Progenitor cell of endocrine pancreas (in vitro differentiated cells): ENCODE data around the gene IFTAP. TPM values are rescaled to one million over a fixed set of nuclear protein-coding genes. Genes with fewer than 3 reads are reported as not detected.

Experiments
- DNase-seq: peaks from one replicate; pipeline ENCODE4 v3.0.0; 2021; ENCODE audit warnings: low spot score; ENCODE audit not compliant: unreplicated experiment
- H3K27ac Mint-ChIP-seq: 2 replicates; pipeline ENCODE4 v1.8.0; 2021; ENCODE audit warnings: mild to moderate bottlenecking, moderate library complexity, mixed read lengths
- H3K27me3 Mint-ChIP-seq: 2 replicates; pipeline ENCODE4 v1.8.0; 2021; ENCODE audit warnings: mixed read lengths
- H3K36me3 Mint-ChIP-seq: 2 replicates; pipeline ENCODE4 v1.8.0; 2022; ENCODE audit warnings: mixed read lengths; ENCODE audit not compliant: insufficient read depth
- H3K4me1 Mint-ChIP-seq: 2 replicates; pipeline ENCODE4 v1.8.0; 2021; ENCODE audit warnings: low read depth, mixed read lengths
- H3K4me3 Mint-ChIP-seq: 2 replicates; pipeline ENCODE4 v1.8.0; 2021; ENCODE audit warnings: low read depth, mild to moderate bottlenecking, moderate library complexity, mixed read lengths
- H3K9me3 Mint-ChIP-seq: 2 replicates; pipeline ENCODE4 v1.8.0; 2021; ENCODE audit warnings: low read depth, mixed read lengths
- total RNA-seq: library from RNA; stranded (reverse); gene quantifications from 2 replicates; pipeline ENCODE4 v1.2.1, GENCODE V29; 2021
- TF ChIP-seq, protein P1 (sequence below): fragments of 200-600 bp; sonication (generic); IDR thresholded peaks from one replicate; pipeline ENCODE4 v1.5.0; 2021; ENCODE audit warnings: antibody characterized with exemption, mild to moderate bottlenecking; ENCODE audit not compliant: unreplicated experiment

Gene IFTAP
- total RNA-seq, 1 donor from 2014 or later: 29.5 TPM

DNA sequence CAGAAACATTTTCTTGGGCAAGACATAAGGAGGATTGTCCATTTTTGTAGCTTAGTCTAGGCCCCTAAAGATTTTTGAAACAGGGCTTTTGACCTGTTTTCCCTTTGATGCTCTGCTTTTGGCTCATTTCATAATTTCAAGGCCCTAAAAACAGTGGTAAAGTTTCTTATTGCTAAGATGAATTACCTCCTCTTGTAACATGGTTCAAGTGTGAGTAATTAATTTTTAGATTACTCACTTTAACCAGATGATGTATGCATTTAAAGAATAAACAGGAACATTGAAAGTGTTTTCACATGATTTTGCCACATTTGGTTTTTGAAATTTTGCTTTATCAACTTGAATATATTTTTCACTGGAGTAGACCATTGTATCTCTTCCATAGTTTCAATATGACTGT is 2.6 kb downstream of the IFTAP start:
- H3K4me3 Mint-ChIP-seq: no peak overlapping the region
- TF ChIP-seq, protein P1, sequence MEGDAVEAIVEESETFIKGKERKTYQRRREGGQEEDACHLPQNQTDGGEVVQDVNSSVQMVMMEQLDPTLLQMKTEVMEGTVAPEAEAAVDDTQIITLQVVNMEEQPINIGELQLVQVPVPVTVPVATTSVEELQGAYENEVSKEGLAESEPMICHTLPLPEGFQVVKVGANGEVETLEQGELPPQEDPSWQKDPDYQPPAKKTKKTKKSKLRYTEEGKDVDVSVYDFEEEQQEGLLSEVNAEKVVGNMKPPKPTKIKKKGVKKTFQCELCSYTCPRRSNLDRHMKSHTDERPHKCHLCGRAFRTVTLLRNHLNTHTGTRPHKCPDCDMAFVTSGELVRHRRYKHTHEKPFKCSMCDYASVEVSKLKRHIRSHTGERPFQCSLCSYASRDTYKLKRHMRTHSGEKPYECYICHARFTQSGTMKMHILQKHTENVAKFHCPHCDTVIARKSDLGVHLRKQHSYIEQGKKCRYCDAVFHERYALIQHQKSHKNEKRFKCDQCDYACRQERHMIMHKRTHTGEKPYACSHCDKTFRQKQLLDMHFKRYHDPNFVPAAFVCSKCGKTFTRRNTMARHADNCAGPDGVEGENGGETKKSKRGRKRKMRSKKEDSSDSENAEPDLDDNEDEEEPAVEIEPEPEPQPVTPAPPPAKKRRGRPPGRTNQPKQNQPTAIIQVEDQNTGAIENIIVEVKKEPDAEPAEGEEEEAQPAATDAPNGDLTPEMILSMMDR: no peak
- peaks cover 5% of the 10 kb centered on the region for H3K4me1 Mint-ChIP-seq
- peaks cover 9% of the 10 kb centered on the region for H3K27me3 Mint-ChIP-seq
- no peak for DNase-seq
- H3K9me3 Mint-ChIP-seq: no peaks in the 10 kb centered on the region
- no peak overlapping the region for H3K27ac Mint-ChIP-seq
- no peaks in the 10 kb centered on the region for H3K36me3 Mint-ChIP-seq

GRCh38 chr11:36598051-36598450 is 3.7 kb downstream of the IFTAP start, which contains the start of gene RAG2:
Gene RAG2, minus strand, starts transcription at chr11:36598236. Its CDS starts 4,068 bp downstream, at chr11:36594168.
- DNase-seq: no peak
- no peaks in the 10 kb centered on the region for H3K9me3 Mint-ChIP-seq
- H3K27me3 Mint-ChIP-seq: peaks cover 2% of the 10 kb centered on the region
- no peaks in the 10 kb centered on the region for H3K36me3 Mint-ChIP-seq
- no peak within 1 kb of the TSS for H3K4me3 Mint-ChIP-seq
- H3K27ac Mint-ChIP-seq: no peak within 1 kb of the TSS
- peaks cover 5% of the 10 kb centered on the region for H3K4me1 Mint-ChIP-seq
- TF ChIP-seq, protein P1: no peak

DNA sequence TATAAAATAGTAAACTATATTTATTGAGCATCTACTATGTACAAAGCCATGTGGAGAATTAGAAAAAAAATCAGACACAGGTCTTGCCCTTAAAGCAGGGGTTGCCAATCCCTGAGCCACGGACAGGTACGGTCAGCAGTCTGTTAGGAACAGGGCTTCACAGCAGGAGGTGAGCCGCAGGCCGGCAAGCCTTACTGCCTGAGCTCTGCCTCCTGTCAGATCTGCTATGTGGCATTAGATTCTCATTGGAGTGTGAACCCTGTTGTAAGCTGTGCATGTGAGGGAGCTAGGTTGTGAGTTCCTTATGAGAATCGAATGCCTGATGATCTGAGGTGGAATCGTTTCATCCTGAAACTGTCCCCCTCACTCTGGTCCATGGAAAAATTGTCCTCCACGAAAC is 5.9 kb downstream of the IFTAP start:
- H3K4me3 Mint-ChIP-seq: no peak overlapping the region
- no peaks in the 10 kb centered on the region for H3K4me1 Mint-ChIP-seq
- H3K36me3 Mint-ChIP-seq: no peaks in the 10 kb centered on the region
- no peaks in the 10 kb centered on the region for H3K27me3 Mint-ChIP-seq
- H3K9me3 Mint-ChIP-seq: no peaks in the 10 kb centered on the region
- TF ChIP-seq, protein P1: no peak
- no peak for DNase-seq
- no peak overlapping the region for H3K27ac Mint-ChIP-seq

DNA sequence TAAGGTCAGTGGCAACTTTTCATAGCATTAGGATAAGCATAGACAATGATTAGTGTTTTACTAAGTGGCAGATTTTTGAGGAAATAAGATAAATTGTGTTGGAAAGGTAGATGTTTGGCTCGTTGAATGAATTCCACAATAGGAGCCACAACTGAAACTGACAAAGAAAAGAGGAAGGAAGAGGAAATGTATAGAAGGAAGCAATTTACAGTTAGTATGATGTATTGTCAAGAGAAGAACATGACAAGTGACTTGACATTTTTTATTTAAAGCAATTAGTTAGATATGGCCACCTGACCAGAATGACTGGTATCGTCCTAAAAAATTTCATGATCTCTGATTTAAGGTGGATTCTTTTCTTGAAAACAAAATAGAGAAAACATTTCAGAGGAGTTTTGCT is 6.9 kb downstream of the IFTAP start:
- H3K27ac Mint-ChIP-seq: no peak overlapping the region
- H3K27me3 Mint-ChIP-seq: no peaks in the 10 kb centered on the region
- H3K36me3 Mint-ChIP-seq: no peaks in the 10 kb centered on the region
- H3K4me3 Mint-ChIP-seq: no peak overlapping the region
- H3K9me3 Mint-ChIP-seq: no peaks in the 10 kb centered on the region
- no peak for DNase-seq
- no peaks in the 10 kb centered on the region for H3K4me1 Mint-ChIP-seq
- TF ChIP-seq, protein P1: no peak

- no peak for DNase-seq
- Mint-ChIP-seq H3K4me1 (no peaks in the 10 kb centered on the region), H3K4me3 (no peak overlapping the region), H3K9me3 (no peaks in the 10 kb centered on the region), H3K36me3 (no peaks in the 10 kb centered on the region), H3K27ac (no peak overlapping the region), H3K27me3 (no peaks in the 10 kb centered on the region)
- TF ChIP-seq, protein P1: no peak
These were observed 7.8 kb downstream of the IFTAP start for GRCh38 chr11:36602135-36602534.
